HG03521 (cell line): ENCODE measurements around the gene C2CD4C.
"Not testable (repeated sequence)": the region's sequence is repeated elsewhere in the genome, so short reads cannot be mapped to it uniquely, and the experiment has no call there.

ENCODE experiments used
- ATAC-seq: cut with Tn5 transposase; IDR thresholded peaks from one replicate; pipeline ENCODE4 v1.9.1; 2021; ENCODE audit warnings: mild to moderate bottlenecking, moderate library complexity; ENCODE audit not compliant: unreplicated experiment

Gene C2CD4C

GRCh38 chr19:408902-409515 is at the start of gene C2CD4C:
TSS of gene C2CD4C (minus strand) at chr19:409147. CDS start at chr19:408361, 786 bp downstream.
- no peak for ATAC-seq

GRCh38 chr19:458091-459042 is 49.4 kb upstream of the C2CD4C start:
- ATAC-seq, result no peak

- ATAC-seq, result no peak
Observed at GRCh38 chr19:457636-458035, 48.7 kb upstream of the C2CD4C start.

- no peak for ATAC-seq
Observed at GRCh38 chr19:456547-457110, 47.7 kb upstream of the C2CD4C start.

- no peak for ATAC-seq
Observed at GRCh38 chr19:455851-456546, 47.1 kb upstream of the C2CD4C start.

GRCh38 chr19:455031-455705 is 46.2 kb upstream of the C2CD4C start:
- no peak for ATAC-seq

- no peak for ATAC-seq
Observed at GRCh38 chr19:453606-454005, 44.7 kb upstream of the C2CD4C start.

GRCh38 chr19:452829-453228 is 43.9 kb upstream of the C2CD4C start:
- ATAC-seq, result no peak

- not testable (repeated sequence) for ATAC-seq
Observed at GRCh38 chr19:450912-451481, 42.0 kb upstream of the C2CD4C start.

GRCh38 chr19:449916-450315 is 41.0 kb upstream of the C2CD4C start:
- no peak for ATAC-seq

- no peak for ATAC-seq
Observed at GRCh38 chr19:447816-448560, 39.0 kb upstream of the C2CD4C start.

GRCh38 chr19:447064-447426 is 38.1 kb upstream of the C2CD4C start:
- no peak for ATAC-seq

GRCh38 chr19:444677-445210 is 35.8 kb upstream of the C2CD4C start:
- no peak for ATAC-seq

GRCh38 chr19:443005-443404 is 34.1 kb upstream of the C2CD4C start:
- no peak for ATAC-seq

GRCh38 chr19:442085-442484 is 33.1 kb upstream of the C2CD4C start:
- no peak for ATAC-seq

GRCh38 chr19:441213-441836 is 32.4 kb upstream of the C2CD4C start:
- ATAC-seq, result no peak

GRCh38 chr19:440391-441212 is 31.7 kb upstream of the C2CD4C start:
- ATAC-seq, result no peak
